ENCODE data around the gene FCRL2. TPM values are rescaled to one million over a fixed set of nuclear protein-coding genes. Genes with fewer than 3 reads are reported as not detected.
"Not testable (repeated sequence)": the region's sequence is repeated elsewhere in the genome, so short reads cannot be mapped to it uniquely, and the experiment has no call there.

Gene FCRL2
- polyA plus RNA-seq, 2 donors = 0.04 to 0.18 TPM

- Histone ChIP-seq H3K27me3 (ENCODE audit: control insufficient read depth in 1 of 2, insufficient read depth in 2 of 2, low read length in 2 of 2) (no peaks in the 10 kb centered on the region), H3K9me3 (ENCODE audit: control insufficient read depth in 2 of 2, insufficient read depth in 1 of 2, low read depth in 1 of 2, low read length in 1 of 2) (peaks cover 0 to 3% of the 10 kb centered on the region in 2 donors), H3K27ac (ENCODE audit: low read depth in 2 of 2, low read length in 1 of 2) (no peak overlapping the region), H3K4me1 (ENCODE audit: control insufficient read depth in 2 of 2, insufficient read depth in 2 of 2, low read length in 1 of 2) (no peaks in the 10 kb centered on the region), H3K4me3 (ENCODE audit: low read depth in 1 of 2, low read length in 2 of 2) (no peak overlapping the region), H3K36me3 (ENCODE audit: control insufficient read depth in 2 of 2, insufficient read depth in 2 of 2, low read length in 1 of 2) (no peaks in the 10 kb centered on the region)
- 85 to 87% methylated on average over 4 of the region's 4 CpGs for WGBS, 2 donors
Observed at GRCh38 chr1:157758018-157758417, 18.9 kb downstream of the FCRL2 start.

GRCh38 chr1:157753611-157754010 is 23.3 kb downstream of the FCRL2 start:
- WGBS, 2 donors = 63 to 79% methylated on average over 1 of the region's 1 CpG
- H3K4me1 ChIP-seq (ENCODE audit: control insufficient read depth in 2 of 2, insufficient read depth in 2 of 2, low read length in 1 of 2) = no peaks in the 10 kb centered on the region
- H3K27me3 ChIP-seq (ENCODE audit: control insufficient read depth in 1 of 2, insufficient read depth in 2 of 2, low read length in 2 of 2) = no peaks in the 10 kb centered on the region
- no peak overlapping the region for H3K4me3 ChIP-seq (ENCODE audit: low read depth in 1 of 2, low read length in 2 of 2)
- H3K9me3 ChIP-seq (ENCODE audit: control insufficient read depth in 2 of 2, insufficient read depth in 1 of 2, low read depth in 1 of 2, low read length in 1 of 2) = no peaks in the 10 kb centered on the region
- H3K36me3 ChIP-seq (ENCODE audit: control insufficient read depth in 2 of 2, insufficient read depth in 2 of 2, low read length in 1 of 2) = no peaks in the 10 kb centered on the region
- no peak overlapping the region for H3K27ac ChIP-seq (ENCODE audit: low read depth in 2 of 2, low read length in 1 of 2)

- no peaks in the 10 kb centered on the region for H3K27me3 ChIP-seq (ENCODE audit: control insufficient read depth in 1 of 2, insufficient read depth in 2 of 2, low read length in 2 of 2)
- H3K36me3 ChIP-seq (ENCODE audit: control insufficient read depth in 2 of 2, insufficient read depth in 2 of 2, low read length in 1 of 2) = no peaks in the 10 kb centered on the region
- WGBS, 2 donors = 51 to 59% methylated on average over 3 of the region's 3 CpGs
- H3K4me1 ChIP-seq (ENCODE audit: control insufficient read depth in 2 of 2, insufficient read depth in 2 of 2, low read length in 1 of 2) = no peaks in the 10 kb centered on the region
- no peak overlapping the region for H3K27ac ChIP-seq (ENCODE audit: low read depth in 2 of 2, low read length in 1 of 2)
- no peak overlapping the region for H3K4me3 ChIP-seq (ENCODE audit: low read depth in 1 of 2, low read length in 2 of 2)
- no peaks in the 10 kb centered on the region for H3K9me3 ChIP-seq (ENCODE audit: control insufficient read depth in 2 of 2, insufficient read depth in 1 of 2, low read depth in 1 of 2, low read length in 1 of 2)
Observed at GRCh38 chr1:157751283-157751682, 25.6 kb downstream of the FCRL2 start.

- no peak overlapping the region for H3K4me3 ChIP-seq (ENCODE audit: low read depth in 1 of 2, low read length in 2 of 2)
- no peaks in the 10 kb centered on the region for H3K27me3 ChIP-seq (ENCODE audit: control insufficient read depth in 1 of 2, insufficient read depth in 2 of 2, low read length in 2 of 2)
- no peak overlapping the region for H3K27ac ChIP-seq (ENCODE audit: low read depth in 2 of 2, low read length in 1 of 2)
- H3K4me1 ChIP-seq (ENCODE audit: control insufficient read depth in 2 of 2, insufficient read depth in 2 of 2, low read length in 1 of 2) = no peaks in the 10 kb centered on the region
- no peaks in the 10 kb centered on the region for H3K9me3 ChIP-seq (ENCODE audit: control insufficient read depth in 2 of 2, insufficient read depth in 1 of 2, low read depth in 1 of 2, low read length in 1 of 2)
- H3K36me3 ChIP-seq (ENCODE audit: control insufficient read depth in 2 of 2, insufficient read depth in 2 of 2, low read length in 1 of 2) = no peaks in the 10 kb centered on the region
- 91 to 94% methylated on average over 3 of the region's 3 CpGs for WGBS, 2 donors
Observed at GRCh38 chr1:157748262-157748817, 28.6 kb downstream of the FCRL2 start.

GRCh38 chr1:157739229-157739901 is 37.6 kb downstream of the FCRL2 start:
- Histone ChIP-seq H3K9me3 (ENCODE audit: control insufficient read depth in 2 of 2, insufficient read depth in 1 of 2, low read depth in 1 of 2, low read length in 1 of 2) (peaks cover 3 to 4% of the 10 kb centered on the region in 2 donors), H3K27ac (ENCODE audit: low read depth in 2 of 2, low read length in 1 of 2) (no peak overlapping the region), H3K4me3 (ENCODE audit: low read depth in 1 of 2, low read length in 2 of 2) (no peak overlapping the region), H3K27me3 (ENCODE audit: control insufficient read depth in 1 of 2, insufficient read depth in 2 of 2, low read length in 2 of 2) (no peaks in the 10 kb centered on the region), H3K36me3 (ENCODE audit: control insufficient read depth in 2 of 2, insufficient read depth in 2 of 2, low read length in 1 of 2) (no peaks in the 10 kb centered on the region), H3K4me1 (ENCODE audit: control insufficient read depth in 2 of 2, insufficient read depth in 2 of 2, low read length in 1 of 2) (no peaks in the 10 kb centered on the region)
- 56 to 57% methylated on average over 5 of the region's 5 CpGs for WGBS, 2 donors

GRCh38 chr1:157735991-157736390 is 40.9 kb downstream of the FCRL2 start:
- not testable (repeated sequence) for H3K9me3 ChIP-seq (ENCODE audit: control insufficient read depth in 2 of 2, insufficient read depth in 1 of 2, low read depth in 1 of 2, low read length in 1 of 2); H3K4me1 ChIP-seq (ENCODE audit: control insufficient read depth in 2 of 2, insufficient read depth in 2 of 2, low read length in 1 of 2)
- 86 to 89% methylated on average over 5 of the region's 5 CpGs for WGBS, 2 donors

GRCh38 chr1:157734321-157734720 is 42.6 kb downstream of the FCRL2 start:
- no peaks in the 10 kb centered on the region for H3K4me1 ChIP-seq (ENCODE audit: control insufficient read depth in 2 of 2, insufficient read depth in 2 of 2, low read length in 1 of 2)
- H3K4me3 ChIP-seq (ENCODE audit: low read depth in 1 of 2, low read length in 2 of 2) = no peak overlapping the region
- H3K27ac ChIP-seq (ENCODE audit: low read depth in 2 of 2, low read length in 1 of 2) = no peak overlapping the region
- no peaks in the 10 kb centered on the region for H3K36me3 ChIP-seq (ENCODE audit: control insufficient read depth in 2 of 2, insufficient read depth in 2 of 2, low read length in 1 of 2)
- peaks cover 0 to 2% of the 10 kb centered on the region in 2 donors for H3K9me3 ChIP-seq (ENCODE audit: control insufficient read depth in 2 of 2, insufficient read depth in 1 of 2, low read depth in 1 of 2, low read length in 1 of 2)
- H3K27me3 ChIP-seq (ENCODE audit: control insufficient read depth in 1 of 2, insufficient read depth in 2 of 2, low read length in 2 of 2) = no peaks in the 10 kb centered on the region
- whole genome bisulfite sequencing, 2 donors = 68 to 77% methylated on average over 1 of the region's 1 CpG

More at GRCh38 chr1:157735991-157736390, 40.9 kb downstream of the FCRL2 start:
- not testable (repeated sequence) for H3K4me3 ChIP-seq (ENCODE audit: low read depth in 1 of 2, low read length in 2 of 2); H3K27ac ChIP-seq (ENCODE audit: low read depth in 2 of 2, low read length in 1 of 2); H3K27me3 ChIP-seq (ENCODE audit: control insufficient read depth in 1 of 2, insufficient read depth in 2 of 2, low read length in 2 of 2); H3K36me3 ChIP-seq (ENCODE audit: control insufficient read depth in 2 of 2, insufficient read depth in 2 of 2, low read length in 1 of 2)

- Histone ChIP-seq H3K27me3 (ENCODE audit: control insufficient read depth in 1 of 2, insufficient read depth in 2 of 2, low read length in 2 of 2) (no peaks in the 10 kb centered on the region), H3K9me3 (ENCODE audit: control insufficient read depth in 2 of 2, insufficient read depth in 1 of 2, low read depth in 1 of 2, low read length in 1 of 2) (no peaks in the 10 kb centered on the region), H3K4me3 (ENCODE audit: low read depth in 1 of 2, low read length in 2 of 2) (no peak overlapping the region), H3K4me1 (ENCODE audit: control insufficient read depth in 2 of 2, insufficient read depth in 2 of 2, low read length in 1 of 2) (no peaks in the 10 kb centered on the region), H3K27ac (ENCODE audit: low read depth in 2 of 2, low read length in 1 of 2) (no peak overlapping the region), H3K36me3 (ENCODE audit: control insufficient read depth in 2 of 2, insufficient read depth in 2 of 2, low read length in 1 of 2) (no peaks in the 10 kb centered on the region)
- 62 to 71% methylated on average over 3 of the region's 3 CpGs for WGBS, 2 donors
Observed at GRCh38 chr1:157732755-157733154, 44.2 kb downstream of the FCRL2 start.

GRCh38 chr1:157725221-157725577 is 51.7 kb downstream of the FCRL2 start:
- 53 to 54% methylated on average over 2 of the region's 2 CpGs for WGBS, 2 donors

More at GRCh38 chr1:157725221-157725577, 51.7 kb downstream of the FCRL2 start:
- Histone ChIP-seq H3K27ac (ENCODE audit: low read depth in 2 of 2, low read length in 1 of 2) (no peak overlapping the region), H3K4me1 (ENCODE audit: control insufficient read depth in 2 of 2, insufficient read depth in 2 of 2, low read length in 1 of 2) (no peaks in the 10 kb centered on the region), H3K27me3 (ENCODE audit: control insufficient read depth in 1 of 2, insufficient read depth in 2 of 2, low read length in 2 of 2) (no peaks in the 10 kb centered on the region), H3K36me3 (ENCODE audit: control insufficient read depth in 2 of 2, insufficient read depth in 2 of 2, low read length in 1 of 2) (no peaks in the 10 kb centered on the region), H3K4me3 (ENCODE audit: low read depth in 1 of 2, low read length in 2 of 2) (no peak overlapping the region), H3K9me3 (ENCODE audit: control insufficient read depth in 2 of 2, insufficient read depth in 1 of 2, low read depth in 1 of 2, low read length in 1 of 2) (peaks cover 3% of the 10 kb centered on the region in 2 donors)
